GM12878 (cell line): ENCODE measurements around the gene PITPNM3. TPM values are rescaled to one million over a fixed set of nuclear protein-coding genes. Genes with fewer than 3 reads are reported as not detected.

Source experiments
- ATAC-seq: fragments of 200-7000 bp; cut with Tn5 transposase; 3 replicates; pipeline ENCODE4 v1.9.1; 2020; ENCODE audit warnings: mild to moderate bottlenecking, moderate library complexity
- BruUV-seq: library from RNA; stranded (reverse); fragments of 400-500 nt; replicated peaks from 2 replicates; lab custom pipeline; 2021; lab: Mats Ljungman, UMichigan
- CTCF ChIA-PET: fragments of 300-600 bp; sonication (Branson Sonifier 250); formaldehyde crosslinking; extraction: SDS; loops from one replicate; lab custom pipeline; 2021; ENCODE audit warnings: inconsistent platforms; lab: Yijun Ruan, JAX
- POLR2A ChIA-PET: fragments of 350-600 bp; formaldehyde crosslinking; extraction: SDS; loops from one replicate; lab custom pipeline; 2021; ENCODE audit warnings: inconsistent platforms; lab: Charles Lee
- RAD21 ChIA-PET: fragments of 300-600 bp; sonication (Branson Sonifier 250); formaldehyde crosslinking; loops from one replicate; lab custom pipeline; 2023; ENCODE audit warnings: antibody characterized with exemption; ENCODE audit not compliant: unreplicated experiment; lab: Charles Lee
- SMC1A ChIA-PET: fragments of 300-600 bp; sonication (Branson Sonifier 250); formaldehyde crosslinking; loops from one replicate; lab custom pipeline; 2023; ENCODE audit not compliant: unreplicated experiment, uncharacterized antibody; lab: Charles Lee
- DNase-seq: peaks from one replicate; pipeline ENCODE4 v3.0.0-alpha.2; 2011; ENCODE audit warnings: low read depth, low spot score
- FAIRE-seq: peaks from 3 replicates; lab custom pipeline; 2011; peaks lifted over from hg19 to GRCh38; lab: Jason Lieb, UNC
- H2AFZ ChIP-seq: 2 replicates; pipeline ENCODE4 v1.6.0; 2011; ENCODE audit warnings: low read depth, low read length, control low read depth; ENCODE audit not compliant: control insufficient read depth
- H3K27ac ChIP-seq: 2 replicates; pipeline ENCODE4 v1.5.1; 2011; ENCODE audit warnings: control low read depth; ENCODE audit not compliant: control insufficient read depth, insufficient read depth
- H3K27me3 ChIP-seq, 2 experiments: replicated peaks in 1 of 2; 2 replicates each; pipeline versions ENCODE4 v1.6.0 to v1.6.1; 2011; ENCODE audit warnings: low read length in 1 of 2; ENCODE audit not compliant: control insufficient read depth in 2 of 2, insufficient read depth in 2 of 2
- H3K36me3 ChIP-seq, 2 experiments: 2 replicates each; pipeline ENCODE4 v1.5.1; 2011; ENCODE audit warnings: low read length in 1 of 2; ENCODE audit not compliant: control insufficient read depth in 2 of 2, insufficient read depth in 2 of 2
- H3K4me1 ChIP-seq: 2 replicates; pipeline ENCODE4 v1.6.1; 2011; ENCODE audit warnings: mild to moderate bottlenecking, low read length, moderate library complexity, mixed read lengths; ENCODE audit not compliant: control insufficient read depth, insufficient read depth
- H3K4me2 ChIP-seq: 2 replicates; pipeline ENCODE4 v1.6.0; 2011; ENCODE audit warnings: control low read depth; ENCODE audit not compliant: control insufficient read depth, insufficient read depth
- H3K4me3 ChIP-seq: fragments of 200-600 bp; sonication (generic); 2 replicates; pipeline ENCODE4 v1.5.1; 2016
- H3K79me2 ChIP-seq: 2 replicates; pipeline ENCODE4 v1.6.0; 2011; ENCODE audit warnings: low read length; ENCODE audit not compliant: control insufficient read depth, insufficient read depth
- H3K9ac ChIP-seq: 2 replicates; pipeline ENCODE4 v1.8.0; 2011; ENCODE audit warnings: low read length, control low read depth, mixed read lengths; ENCODE audit not compliant: control insufficient read depth, insufficient read depth
- H3K9me3 ChIP-seq: replicated peaks from 3 replicates; pipeline ENCODE4 v1.5.1; 2011; ENCODE audit warnings: mild to moderate bottlenecking, low read length; ENCODE audit not compliant: control insufficient read depth, insufficient read depth
- H4K20me1 ChIP-seq: 2 replicates; pipeline ENCODE4 v1.6.0; 2011; ENCODE audit not compliant: control insufficient read depth, insufficient read depth
- BACH1 ChIP-seq: fragments of 450-650 bp; IDR thresholded peaks from 2 replicates; pipeline ENCODE4 v1.6.1; 2017; ENCODE audit warnings: mild to moderate bottlenecking, borderline replicate concordance
- CHD4 ChIP-seq: fragments of 200-600 bp; sonication (generic); IDR thresholded peaks from 2 replicates; pipeline ENCODE4 v1.6.1; 2016; ENCODE audit warnings: mild to moderate bottlenecking
- CUX1 ChIP-seq: IDR thresholded peaks from 2 replicates; pipeline ENCODE4 v1.6.1; 2012; ENCODE audit warnings: improper control_type of control experiment, low read depth, low read length; ENCODE audit not compliant: insufficient replicate concordance
- EGR1 ChIP-seq, 2 experiments: IDR thresholded peaks; 1 replicate in 1 of 2; 2 replicates in 1 of 2; pipeline ENCODE4 v1.6.1; 2011 to 2012; ENCODE audit warnings: low read depth in 2 of 2, low read length in 2 of 2, borderline replicate concordance in 1 of 2, mild to moderate bottlenecking in 1 of 2, moderate library complexity in 1 of 2
- NR2F1 ChIP-seq: fragments of 450-650 bp; conservative IDR thresholded peaks from 2 replicates; pipeline ENCODE4 v1.6.1; 2017; ENCODE audit warnings: mild to moderate bottlenecking
- NRF1 ChIP-seq: conservative IDR thresholded peaks from 2 replicates; pipeline ENCODE4 v1.6.1; 2011; ENCODE audit warnings: mild to moderate bottlenecking, low read depth, low read length, improper control_type of control experiment
- PAX5 ChIP-seq: IDR thresholded peaks from 2 replicates; pipeline ENCODE4 v1.6.1; 2011; ENCODE audit warnings: low read depth, low read length, borderline replicate concordance
- PBX3 ChIP-seq: IDR thresholded peaks from 2 replicates; pipeline ENCODE4 v1.6.1; 2011; ENCODE audit warnings: mild to moderate bottlenecking, low read depth, low read length, moderate library complexity; ENCODE audit not compliant: insufficient replicate concordance
- RAD51 ChIP-seq: fragments of 450-650 bp; IDR thresholded peaks from 2 replicates; pipeline ENCODE4 v1.6.1; 2016; ENCODE audit warnings: moderate library complexity, mild to moderate bottlenecking, inconsistent platforms
- WGBS: methylation state at CpG from one replicate; pipeline ENCODE4 v1.1.6; 2016; ENCODE audit warnings: low lambda C conversion rate; ENCODE audit not compliant: insufficient replicate concordance, insufficient coverage; ENCODE audit errors: missing lambda C conversion rate; 5-methylcytosine and 5-hydroxymethylcytosine counted together
- in situ Hi-C: fragments of 300-500 bp; cut with MboI; formaldehyde crosslinking; loops from 9 replicates; pipeline ENCODE4 v1.14.3; 2018; ENCODE audit warnings: mixed read lengths
- intact Hi-C: fragments of 100-400 bp; cut with micrococcal nuclease; formaldehyde crosslinking; loops from one replicate; pipeline ENCODE4 v1.14.2; 2022; ENCODE audit not compliant: unreplicated experiment
- polyA plus RNA-seq, 11 experiments: library from polyadenylated mRNA; depleted of rRNA in 4 of 11; unstranded in 6 of 11; stranded (reverse) in 5 of 11; fragments of >200 nt; fragmentation: Nextera tagmentation in 4 of 11; fragmentation: Illumina TruSeq in 1 of 11; extraction: Ambion mirVana in 4 of 11; extraction: Trizol in 1 of 11; gene quantifications; 1 replicate in 1 of 11; 2 replicates in 10 of 11; pipeline versions ENCODE4 v1.2.1 to v1.2.3, GENCODE V29; 2011 to 2016; ENCODE audit warnings: inconsistent platforms in 2 of 11, missing spikeins in 2 of 11, low read depth in 1 of 11
- total RNA-seq, 4 experiments: library from RNA; depleted of rRNA in 3 of 4; stranded (reverse); fragments of >200 nt in 3 of 4; fragmentation: Illumina TruSeq in 1 of 4; extraction: Trizol in 1 of 4; gene quantifications; 2 replicates each; pipeline versions ENCODE4 v1.2.1 to v1.2.3, GENCODE V29; 2013 to 2021
- TF ChIP-seq, protein P1 (sequence below): fragments of 450-650 bp; IDR thresholded peaks from 2 replicates; pipeline ENCODE4 v1.6.1; 2016; ENCODE audit warnings: mild to moderate bottlenecking

Gene PITPNM3
- total and polyA plus RNA-seq, 10 of the 15 experiments (the other 5 are each of a cell fraction or from before 2014, with no cell fraction given): 0.02 to 0.49 (median 0.19) TPM; not detected in 1

- Histone ChIP-seq H3K9me3 (no peaks in the 10 kb centered on the region), H3K4me2 (no peak overlapping the region), H3K36me3 (no peaks in the 10 kb centered on the region), H4K20me1 (no peaks in the 10 kb centered on the region), H2AFZ (no peak overlapping the region; the same call in 1 of the 2 replicates), H3K27me3 (no peaks in the 10 kb centered on the region), H3K9ac (no peak overlapping the region), H3K79me2 (no peaks in the 10 kb centered on the region), H3K27ac (no peak overlapping the region), H3K4me1 (no peaks in the 10 kb centered on the region), H3K4me3 (no peak overlapping the region)
- ChIA-PET RAD21 (no interaction called here), CTCF (interaction anchor here (0.6 kb wide), 1 partner anchor 88 kb away, joined by 3 read pairs; no protein-coding TSS in a partner anchor), POLR2A (no interaction called here), SMC1A (no interaction called here)
- WGBS: 75% methylated on average over 5 of the region's 5 CpGs
- in situ Hi-C loops: no loop called here
- no peak for FAIRE-seq
- ATAC-seq: no peak
- intact Hi-C loops: no loop called here
- TF ChIP-seq NR2F1: no peak
- no peak for TF ChIP-seq EGR1 (IDR thresholded peaks at IDR 0.05; ENCODE audit: borderline replicate concordance in 1 of 2, low read depth in 2 of 2, low read length in 2 of 2)
- no peak for TF ChIP-seq BACH1
- TF ChIP-seq PBX3: no peak
- no peak for TF ChIP-seq NRF1
- TF ChIP-seq CHD4: no peak
- TF ChIP-seq, protein P1, sequence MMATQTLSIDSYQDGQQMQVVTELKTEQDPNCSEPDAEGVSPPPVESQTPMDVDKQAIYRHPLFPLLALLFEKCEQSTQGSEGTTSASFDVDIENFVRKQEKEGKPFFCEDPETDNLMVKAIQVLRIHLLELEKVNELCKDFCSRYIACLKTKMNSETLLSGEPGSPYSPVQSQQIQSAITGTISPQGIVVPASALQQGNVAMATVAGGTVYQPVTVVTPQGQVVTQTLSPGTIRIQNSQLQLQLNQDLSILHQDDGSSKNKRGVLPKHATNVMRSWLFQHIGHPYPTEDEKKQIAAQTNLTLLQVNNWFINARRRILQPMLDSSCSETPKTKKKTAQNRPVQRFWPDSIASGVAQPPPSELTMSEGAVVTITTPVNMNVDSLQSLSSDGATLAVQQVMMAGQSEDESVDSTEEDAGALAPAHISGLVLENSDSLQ: no peak
- no peak for TF ChIP-seq RAD51
- no peak for TF ChIP-seq PAX5
- TF ChIP-seq CUX1: no peak
- no TSS peak for BruUV-seq
- DNase-seq: no peak
Observed at GRCh38 chr17:6521586-6521985, 34.8 kb downstream of the PITPNM3 start.
